Measurements from ENCODE around the gene ZBTB32. TPM values are rescaled to one million over a fixed set of nuclear protein-coding genes. Genes with fewer than 3 reads are reported as not detected.

ZBTB32 gene
- total RNA-seq, 2 donors from 2014 or later: 181 to 198 TPM

DNA sequence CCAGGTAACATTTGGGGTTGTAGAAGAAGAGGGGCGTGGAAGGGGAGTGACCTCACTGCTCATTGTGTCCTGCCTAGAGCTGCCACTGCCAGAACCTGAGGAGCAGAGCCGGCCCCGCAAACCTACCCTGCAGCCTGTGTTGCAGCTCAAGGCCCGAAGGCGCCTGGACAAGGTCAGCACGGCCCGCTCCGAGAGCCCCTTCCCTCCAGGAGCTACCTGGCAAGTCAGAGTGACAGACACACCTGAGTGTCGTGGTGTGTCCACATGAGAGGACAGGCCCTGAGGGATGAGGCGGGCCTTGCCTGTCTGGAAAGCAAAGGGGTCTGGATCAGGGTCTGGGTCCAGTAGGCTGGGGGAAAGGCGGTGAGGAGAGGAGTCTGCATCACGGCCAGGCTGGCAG is 20.2 kb downstream of the ZBTB32 start:
- Mint-ChIP-seq H3K36me3 (peaks cover 0 to 49% of the 10 kb centered on the region in 2 donors), H3K27ac (peak overlapping the region in 1 of 2 donors; percentile 81), H3K9me3 (no peaks in the 10 kb centered on the region)
- ATAC-seq (no peak), DNase-seq (ENCODE audit: low spot score in 2 of 2) (no peak)

DNA sequence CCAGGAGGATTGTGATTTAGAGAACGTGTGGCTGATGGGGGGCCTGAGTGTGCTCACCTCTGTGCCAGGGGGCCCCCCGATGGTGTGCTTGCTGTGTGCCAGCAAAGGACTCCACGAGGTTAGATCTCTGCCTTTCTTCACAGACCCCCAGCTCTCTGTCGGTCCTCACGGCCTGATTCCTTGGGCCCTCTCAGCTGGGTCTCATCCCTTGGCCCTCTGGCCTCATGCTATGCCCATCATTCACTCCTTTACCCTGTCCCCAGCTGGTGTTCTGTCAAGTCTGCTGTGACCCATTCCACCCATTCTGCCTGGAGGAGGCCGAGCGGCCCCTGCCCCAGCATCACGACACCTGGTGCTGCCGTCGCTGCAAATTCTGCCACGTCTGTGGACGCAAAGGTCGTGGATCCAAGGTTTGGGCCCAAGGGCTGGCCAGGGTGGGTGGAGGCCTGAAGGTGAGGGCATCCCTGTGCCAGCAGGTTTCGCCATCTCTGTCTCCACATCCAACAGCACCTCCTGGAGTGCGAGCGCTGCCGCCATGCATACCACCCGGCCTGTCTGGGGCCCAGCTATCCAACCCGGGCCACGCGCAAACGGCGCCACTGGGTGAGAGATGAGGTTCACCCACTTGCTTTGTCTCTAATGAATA is 21.0 kb downstream of the ZBTB32 start:
- Mint-ChIP-seq H3K36me3 (peaks cover 5 to 52% of the 10 kb centered on the region in 2 donors), H3K9me3 (no peaks in the 10 kb centered on the region), H3K27ac (peak overlapping the region; percentile 81 to 87)
- ATAC-seq: no peak
- no peak for DNase-seq (ENCODE audit: low spot score in 2 of 2)

GRCh38 chr19:35727053-35727955 is 22.9 kb downstream of the ZBTB32 start:
- Mint-ChIP-seq H3K36me3 (peaks cover 16 to 52% of the 10 kb centered on the region in 2 donors), H3K27ac (peak overlapping the region in 1 of 2 donors; percentile 74), H3K9me3 (no peaks in the 10 kb centered on the region)
- no peak for DNase-seq (ENCODE audit: low spot score in 2 of 2)
- ATAC-seq: peak in 1 of 2 donors; percentile 19

DNA sequence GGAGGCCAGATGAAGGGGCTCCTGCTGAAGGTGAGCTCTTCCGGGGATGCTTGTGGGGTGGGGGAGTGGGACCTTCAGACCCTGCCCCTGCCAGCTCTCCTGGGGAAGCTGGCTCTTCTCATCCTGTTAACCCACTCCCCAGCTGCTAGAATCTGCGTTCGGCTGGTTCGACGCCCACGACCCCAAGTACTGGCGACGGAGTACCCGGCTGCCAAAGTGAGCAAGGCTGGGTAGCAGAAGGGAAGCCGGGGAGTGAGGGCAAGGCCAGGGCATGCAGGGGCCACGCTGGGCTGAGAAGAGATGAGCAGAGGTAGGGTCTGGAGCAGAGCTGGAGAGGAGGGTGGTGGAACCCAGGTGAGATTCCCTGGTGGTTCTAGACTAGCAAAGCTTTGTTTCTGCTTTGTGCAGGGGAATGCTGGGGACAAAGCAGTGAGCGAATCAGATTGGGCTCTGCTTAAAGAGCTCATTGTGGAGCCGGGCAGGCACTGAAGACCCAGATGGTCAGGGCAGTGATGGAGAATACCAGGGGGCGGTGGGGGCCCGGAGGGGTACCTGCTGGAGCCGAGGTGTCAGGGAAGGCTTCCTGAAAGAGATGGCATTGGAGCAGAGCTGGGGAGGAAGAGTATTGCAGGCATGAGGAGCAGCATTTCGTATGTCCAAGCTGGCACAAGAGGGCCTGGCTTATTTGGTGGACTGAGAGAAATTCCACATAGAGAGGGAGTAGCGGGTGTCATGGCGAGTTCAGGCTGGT is 23.8 kb downstream of the ZBTB32 start:
- peaks cover 16 to 43% of the 10 kb centered on the region in 2 donors for H3K36me3 Mint-ChIP-seq
- no peak for DNase-seq (ENCODE audit: low spot score in 2 of 2)
- no peaks in the 10 kb centered on the region for H3K9me3 Mint-ChIP-seq
- ATAC-seq: no peak
- peak overlapping the region; percentile 71 to 81 for H3K27ac Mint-ChIP-seq

DNA sequence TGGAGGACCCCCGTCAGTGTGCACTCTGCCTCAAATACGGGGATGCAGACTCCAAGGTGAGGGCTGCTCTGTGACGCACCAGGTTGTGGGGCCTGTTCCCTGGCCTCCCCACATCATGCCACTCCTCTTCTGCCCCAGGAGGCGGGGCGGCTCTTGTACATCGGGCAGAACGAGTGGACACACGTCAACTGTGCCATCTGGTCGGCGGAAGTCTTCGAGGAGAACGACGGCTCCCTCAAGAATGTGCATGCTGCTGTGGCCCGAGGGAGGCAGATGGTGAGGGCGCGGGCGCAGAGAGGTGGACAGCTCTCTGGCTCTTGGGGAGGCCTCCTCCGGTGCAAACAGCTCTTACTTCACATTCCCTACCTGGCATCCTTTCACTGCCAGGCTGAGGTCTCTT is 24.7 kb downstream of the ZBTB32 start:
- ATAC-seq: no peak
- peaks cover 16 to 39% of the 10 kb centered on the region in 2 donors for H3K36me3 Mint-ChIP-seq
- H3K9me3 Mint-ChIP-seq: no peaks in the 10 kb centered on the region
- DNase-seq (ENCODE audit: low spot score in 2 of 2): no peak
- H3K27ac Mint-ChIP-seq: no peak overlapping the region

GRCh38 chr19:35729763-35730162 is 25.4 kb downstream of the ZBTB32 start:
- Mint-ChIP-seq H3K9me3 (no peaks in the 10 kb centered on the region), H3K27ac (peak overlapping the region in 1 of 2 donors; percentile 39), H3K36me3 (peaks cover 16 to 42% of the 10 kb centered on the region in 2 donors)
- no peak for ATAC-seq
- no peak for DNase-seq (ENCODE audit: low spot score in 2 of 2)

GRCh38 chr19:35730326-35730725 is 26.0 kb downstream of the ZBTB32 start:
- Mint-ChIP-seq H3K36me3 (peaks cover 16 to 40% of the 10 kb centered on the region in 2 donors), H3K27ac (peak overlapping the region; percentile 39 to 65)
- no peak for DNase-seq (ENCODE audit: low spot score in 2 of 2)

DNA sequence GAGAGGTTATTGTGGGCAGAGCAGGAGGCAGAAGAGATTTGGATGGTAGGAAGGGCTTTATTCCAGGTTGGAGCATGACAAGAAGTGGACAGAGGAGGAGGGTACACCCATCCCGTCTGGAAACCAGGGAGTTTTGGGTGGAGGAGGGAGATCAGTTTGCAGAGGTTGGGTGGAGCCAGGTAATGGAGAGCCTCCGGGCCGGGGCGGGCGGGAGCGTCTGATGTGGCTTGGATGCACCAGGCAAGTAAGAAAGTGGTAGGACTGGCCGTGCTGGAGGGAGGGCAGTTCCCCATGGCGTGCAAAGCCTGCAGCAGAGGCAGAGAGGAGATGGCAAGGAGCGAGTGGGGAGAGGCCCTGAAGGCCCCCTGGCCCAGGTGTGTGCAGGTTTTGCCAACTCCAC is 27.0 kb downstream of the ZBTB32 start:
- DNase-seq (ENCODE audit: low spot score in 2 of 2) (no peak), ATAC-seq (no peak)
- Mint-ChIP-seq H3K9me3 (no peaks in the 10 kb centered on the region), H3K27ac (peak overlapping the region; percentile 39 to 65), H3K36me3 (peaks cover 16 to 31% of the 10 kb centered on the region in 2 donors)

More at GRCh38 chr19:35730326-35730725, 26.0 kb downstream of the ZBTB32 start:
- no peak for ATAC-seq
- H3K9me3 Mint-ChIP-seq: no peaks in the 10 kb centered on the region

GRCh38 chr19:35731779-35732405 is 27.5 kb downstream of the ZBTB32 start:
- H3K27ac Mint-ChIP-seq: no peak overlapping the region
- no peak for ATAC-seq
- peaks cover 20 to 26% of the 10 kb centered on the region in 2 donors for H3K36me3 Mint-ChIP-seq
- no peaks in the 10 kb centered on the region for H3K9me3 Mint-ChIP-seq
- no peak for DNase-seq (ENCODE audit: low spot score in 2 of 2)

- DNase-seq (ENCODE audit: low spot score in 2 of 2) (no peak), ATAC-seq (no peak)
- Mint-ChIP-seq H3K36me3 (peaks cover 20 to 24% of the 10 kb centered on the region in 2 donors), H3K9me3 (no peaks in the 10 kb centered on the region), H3K27ac (no peak overlapping the region)
These were observed 28.3 kb downstream of the ZBTB32 start for GRCh38 chr19:35732540-35733179.

DNA sequence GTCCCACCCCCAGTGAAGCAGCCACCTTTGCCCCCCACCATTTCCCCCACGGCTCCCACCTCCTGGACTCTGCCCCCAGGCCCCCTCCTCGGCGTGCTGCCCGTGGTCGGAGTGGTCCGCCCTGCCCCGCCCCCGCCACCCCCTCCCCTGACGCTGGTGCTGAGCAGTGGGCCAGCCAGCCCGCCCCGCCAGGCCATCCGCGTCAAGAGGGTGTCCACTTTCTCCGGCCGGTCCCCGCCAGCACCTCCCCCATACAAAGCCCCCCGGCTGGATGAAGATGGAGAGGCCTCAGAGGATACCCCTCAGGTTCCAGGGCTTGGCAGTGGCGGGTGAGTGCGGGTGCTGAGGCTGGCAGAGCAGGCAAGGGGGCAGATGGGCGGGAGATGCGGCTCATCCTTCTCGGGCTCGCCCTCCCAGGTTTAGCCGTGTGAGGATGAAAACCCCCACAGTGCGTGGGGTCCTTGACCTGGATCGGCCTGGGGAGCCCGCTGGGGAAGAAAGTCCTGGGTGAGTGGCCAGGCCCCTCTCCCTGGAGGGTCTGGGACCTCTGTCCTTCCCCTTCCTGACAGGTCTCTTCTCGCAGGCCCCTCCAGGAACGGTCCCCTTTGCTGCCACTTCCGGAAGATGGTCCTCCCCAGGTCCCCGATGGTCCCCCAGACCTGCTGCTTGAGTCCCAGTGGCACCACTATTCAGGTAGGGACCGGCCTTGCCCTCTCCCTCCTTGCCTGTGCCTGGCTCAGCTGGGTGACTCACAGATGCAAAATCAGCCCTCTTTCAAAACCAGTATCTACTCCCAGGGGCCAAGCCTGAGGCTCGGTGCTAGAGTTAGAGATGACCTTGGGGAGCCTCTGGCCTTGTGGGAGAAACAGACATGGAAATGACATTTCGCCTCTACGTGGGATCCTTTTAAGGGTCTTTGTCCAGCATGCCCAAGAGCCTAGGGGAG is 29.1 kb downstream of the ZBTB32 start:
- ATAC-seq: no peak
- Mint-ChIP-seq H3K27ac (peak overlapping the region; percentile 57 to 93), H3K36me3 (peaks cover 20 to 24% of the 10 kb centered on the region in 2 donors), H3K9me3 (no peaks in the 10 kb centered on the region)
- no peak for DNase-seq (ENCODE audit: low spot score in 2 of 2)

GRCh38 chr19:35734273-35734672 is 29.9 kb downstream of the ZBTB32 start:
- no peak for ATAC-seq
- peaks cover 23 to 25% of the 10 kb centered on the region in 2 donors for H3K36me3 Mint-ChIP-seq
- H3K9me3 Mint-ChIP-seq: no peaks in the 10 kb centered on the region
- DNase-seq (ENCODE audit: low spot score in 2 of 2): no peak
- peak overlapping the region; percentile 57 to 93 for H3K27ac Mint-ChIP-seq

GRCh38 chr19:35734889-35735288 is 30.5 kb downstream of the ZBTB32 start:
- peak overlapping the region; percentile 67 to 93 for H3K27ac Mint-ChIP-seq
- no peak for DNase-seq (ENCODE audit: low spot score in 2 of 2)

DNA sequence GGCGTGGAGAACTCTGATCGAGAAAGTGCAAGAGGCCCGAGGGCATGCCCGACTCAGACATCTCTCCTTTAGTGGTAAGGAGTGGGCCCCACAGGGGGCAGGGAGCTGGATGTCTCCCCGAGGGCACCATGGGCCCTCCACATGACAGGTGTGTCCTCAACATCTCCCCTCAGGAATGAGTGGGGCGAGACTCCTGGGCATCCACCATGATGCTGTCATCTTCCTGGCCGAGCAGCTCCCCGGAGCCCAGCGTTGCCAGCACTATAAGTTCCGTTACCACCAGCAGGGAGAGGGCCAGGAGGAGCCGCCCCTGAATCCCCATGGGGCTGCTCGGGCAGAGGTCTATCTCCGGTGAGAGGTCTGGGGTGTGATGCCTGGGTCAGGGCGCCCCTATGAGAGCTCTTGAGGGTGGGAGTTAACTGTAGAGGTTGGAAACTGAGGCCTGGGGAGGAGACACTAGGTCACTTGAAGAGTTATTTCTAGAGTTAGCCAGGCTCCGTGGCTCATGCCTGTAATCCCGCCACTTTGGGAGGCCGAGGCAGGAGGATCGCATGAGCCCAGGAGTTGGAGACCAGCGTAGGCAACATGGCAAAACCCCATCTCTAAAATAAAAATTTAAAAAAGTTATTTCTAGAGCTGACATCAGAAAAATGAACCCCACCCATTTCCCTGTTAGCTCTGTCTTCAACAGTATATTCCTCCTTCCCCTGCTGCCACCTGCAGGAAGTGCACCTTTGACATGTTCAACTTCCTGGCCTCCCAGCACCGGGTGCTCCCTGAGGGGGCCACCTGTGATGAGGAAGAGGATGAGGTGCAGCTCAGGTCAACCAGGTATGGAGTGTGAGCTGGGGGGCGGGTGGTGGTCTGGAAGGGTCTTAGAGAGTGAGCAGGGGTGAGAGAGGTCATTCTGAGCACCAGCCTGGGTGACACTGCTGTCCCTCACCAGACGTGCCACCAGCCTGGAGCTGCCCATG is 32.8 kb downstream of the ZBTB32 start:
- H3K36me3 Mint-ChIP-seq: peaks cover 13 to 22% of the 10 kb centered on the region in 2 donors
- no peaks in the 10 kb centered on the region for H3K9me3 Mint-ChIP-seq
- no peak for DNase-seq (ENCODE audit: low spot score in 2 of 2)
- peak overlapping the region; percentile 69 to 93 for H3K27ac Mint-ChIP-seq
- ATAC-seq: no peak

More at GRCh38 chr19:35734889-35735288, 30.5 kb downstream of the ZBTB32 start:
- ATAC-seq: no peak
- no peaks in the 10 kb centered on the region for H3K9me3 Mint-ChIP-seq
- peaks cover 19 to 24% of the 10 kb centered on the region in 2 donors for H3K36me3 Mint-ChIP-seq

All from activated naive CD4-positive, alpha-beta T cell treated with anti-CD3 and anti-CD28 coated beads, Interleukin-2, amount 50 U/mL, for 72 hours (primary cell).